NT2/D1 (cell line): ENCODE measurements around the gene EPN2.

Experiments used
- DNase-seq: peaks from one replicate; pipeline ENCODE4 v3.0.0-alpha.2; 2011; ENCODE audit warnings: low read depth, low spot score
- H3K27me3 ChIP-seq: 2 replicates; pipeline ENCODE4 v1.6.0; 2011; ENCODE audit warnings: mild to moderate bottlenecking; ENCODE audit not compliant: insufficient read length, insufficient read depth
- H3K36me3 ChIP-seq: 2 replicates; pipeline ENCODE4 v1.6.1; 2011; ENCODE audit warnings: mild to moderate bottlenecking, low read length, mixed read lengths; ENCODE audit not compliant: insufficient read depth, insufficient read length
- H3K4me1 ChIP-seq: 2 replicates; pipeline ENCODE4 v1.5.1; 2011; ENCODE audit not compliant: insufficient read depth, insufficient read length
- H3K4me3 ChIP-seq: 2 replicates; pipeline ENCODE4 v1.5.1; 2011; ENCODE audit warnings: low read depth; ENCODE audit not compliant: insufficient read length
- H3K9ac ChIP-seq: 2 replicates; pipeline ENCODE4 v1.6.0; 2011; ENCODE audit warnings: low read depth; ENCODE audit not compliant: insufficient read length
- H3K9me3 ChIP-seq: 2 replicates; pipeline ENCODE4 v1.5.1; 2011; ENCODE audit warnings: mild to moderate bottlenecking, low read length; ENCODE audit not compliant: insufficient read depth
- SUZ12 ChIP-seq: IDR thresholded peaks from 2 replicates; pipeline ENCODE4 v1.6.1; 2011; ENCODE audit not compliant: insufficient read length, insufficient read depth; ENCODE audit errors: extremely low read depth
- YY1 ChIP-seq: IDR thresholded peaks from 2 replicates; pipeline ENCODE4 v1.6.1; 2011; ENCODE audit not compliant: insufficient read length, insufficient read depth
- ZNF274 ChIP-seq: IDR thresholded peaks from 2 replicates; pipeline ENCODE4 v1.6.1; 2011; ENCODE audit warnings: mild to moderate bottlenecking, low read depth, low read length

The EPN2 gene

DNA sequence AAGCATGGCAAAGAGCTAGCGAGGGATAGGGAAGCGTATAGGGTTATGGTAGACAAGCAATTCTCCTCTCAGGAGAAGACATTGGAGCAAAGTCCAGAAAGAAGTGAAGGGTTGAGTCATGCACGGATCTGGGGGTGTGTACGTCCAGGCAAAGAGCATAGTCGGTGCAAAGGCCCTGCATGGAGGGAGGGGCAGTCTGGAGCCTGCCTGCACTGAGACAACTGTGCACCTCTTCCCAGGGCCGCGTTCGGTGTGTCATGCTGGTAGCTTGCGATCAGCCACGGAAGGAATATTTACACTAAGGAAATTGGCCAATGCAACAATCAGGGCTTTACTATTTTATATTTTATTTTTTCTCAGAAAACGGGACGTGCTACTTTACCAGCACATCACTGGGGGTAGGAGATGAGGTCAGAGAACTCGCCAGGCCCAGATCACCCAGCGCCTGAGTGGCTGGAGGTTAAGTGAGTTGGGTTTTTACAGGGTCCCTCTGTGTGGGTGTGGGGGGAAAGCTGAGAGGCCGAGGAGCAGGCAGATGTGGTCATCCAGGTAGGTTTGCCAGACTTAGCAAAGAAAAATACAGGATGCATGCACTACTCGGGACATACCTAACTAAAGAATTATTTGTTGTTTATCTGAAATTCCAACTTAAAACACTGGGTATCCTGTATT, 132.1 kb downstream of the EPN2 start:
- no peak for DNase-seq
- H3K4me1 ChIP-seq, result peaks cover 13% of the 10 kb centered on the region
- no peaks in the 10 kb centered on the region for H3K9me3 ChIP-seq
- no peaks in the 10 kb centered on the region for H3K36me3 ChIP-seq
- no peaks in the 10 kb centered on the region for H3K27me3 ChIP-seq
- H3K4me3 ChIP-seq, result no peak overlapping the region
- no peak overlapping the region for H3K9ac ChIP-seq
- TF ChIP-seq SUZ12, result no peak
- no peak for TF ChIP-seq YY1
- no peak for TF ChIP-seq ZNF274

GRCh38 chr17:19369846-19370492, 132.8 kb downstream of the EPN2 start:
- Histone ChIP-seq H3K27me3 (no peaks in the 10 kb centered on the region), H3K9me3 (no peaks in the 10 kb centered on the region), H3K9ac (no peak overlapping the region), H3K4me3 (no peak overlapping the region), H3K36me3 (no peaks in the 10 kb centered on the region), H3K4me1 (peaks cover 12% of the 10 kb centered on the region)
- TF ChIP-seq SUZ12 (no peak), YY1 (no peak), ZNF274 (no peak)
- no peak for DNase-seq

DNA sequence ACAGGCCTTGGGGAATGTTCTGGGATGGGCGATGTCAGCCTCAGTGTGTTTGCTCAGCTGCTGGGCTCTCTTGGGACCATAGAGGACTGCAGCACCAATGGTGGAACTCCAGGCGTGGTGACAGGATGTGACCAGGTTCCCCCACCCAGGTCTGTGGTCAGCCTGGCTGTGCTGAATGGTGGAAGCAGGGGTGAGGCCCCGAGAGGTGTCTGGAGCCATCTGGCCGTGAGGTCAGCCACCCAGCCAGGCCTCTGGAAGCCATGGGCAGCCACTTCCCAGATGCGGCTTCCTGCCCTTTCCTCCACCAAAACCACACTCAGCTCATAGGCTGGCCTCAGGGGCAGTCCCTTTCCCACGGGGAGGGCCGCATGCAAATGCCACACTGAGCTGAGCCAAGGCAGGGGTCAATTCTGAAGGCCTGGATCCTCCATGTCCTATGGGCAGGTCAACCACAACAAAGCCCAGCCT, 133.4 kb downstream of the EPN2 start:
- Histone ChIP-seq H3K27me3 (no peaks in the 10 kb centered on the region), H3K9ac (peak overlapping the region; percentile 9), H3K4me1 (peaks cover 7% of the 10 kb centered on the region), H3K4me3 (no peak overlapping the region), H3K36me3 (no peaks in the 10 kb centered on the region), H3K9me3 (no peaks in the 10 kb centered on the region)
- TF ChIP-seq YY1 (no peak), SUZ12 (no peak), ZNF274 (no peak)
- no peak for DNase-seq

DNA sequence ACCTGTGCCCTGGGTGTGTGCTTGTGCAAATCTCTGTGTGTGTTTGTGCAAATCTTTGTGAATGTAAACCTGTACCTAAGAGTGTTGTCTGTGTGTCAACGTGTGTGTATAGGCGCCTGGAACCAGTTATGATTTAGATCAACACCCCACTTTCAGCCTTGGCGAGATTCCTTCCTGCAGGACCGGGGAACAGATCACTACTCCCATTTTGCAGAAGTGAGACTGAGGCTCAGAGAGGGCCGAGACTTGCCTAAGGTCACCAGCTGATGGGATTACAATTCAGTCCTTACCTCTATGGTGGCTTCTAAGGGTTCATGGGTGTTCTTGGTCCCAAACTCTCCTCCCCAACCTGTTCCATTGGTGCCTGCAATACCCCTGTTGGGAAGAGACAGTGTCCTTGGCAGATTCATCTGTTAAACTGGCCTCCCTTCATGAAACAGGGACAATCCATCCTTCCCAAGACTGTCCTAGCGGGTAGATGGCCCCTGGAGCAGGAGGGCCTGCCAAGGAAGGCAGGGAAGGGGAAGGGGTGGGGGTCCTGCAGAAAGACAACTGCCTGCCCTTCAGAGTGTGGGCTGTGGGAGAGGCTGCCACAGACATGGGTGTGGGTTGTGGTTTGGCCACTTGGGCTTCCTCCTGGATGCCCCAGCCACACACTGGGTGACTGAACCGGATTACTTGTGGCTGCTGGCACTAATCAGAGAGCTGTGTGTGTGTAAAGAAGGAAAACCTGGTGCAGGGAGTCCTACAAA, 134.3 kb downstream of the EPN2 start:
- no peak for DNase-seq
- Histone ChIP-seq H3K9ac (no peak overlapping the region), H3K4me1 (peaks cover 7% of the 10 kb centered on the region), H3K9me3 (no peaks in the 10 kb centered on the region), H3K4me3 (no peak overlapping the region), H3K27me3 (no peaks in the 10 kb centered on the region), H3K36me3 (no peaks in the 10 kb centered on the region)
- TF ChIP-seq SUZ12, result no peak
- TF ChIP-seq ZNF274, result no peak
- TF ChIP-seq YY1, result no peak

DNA sequence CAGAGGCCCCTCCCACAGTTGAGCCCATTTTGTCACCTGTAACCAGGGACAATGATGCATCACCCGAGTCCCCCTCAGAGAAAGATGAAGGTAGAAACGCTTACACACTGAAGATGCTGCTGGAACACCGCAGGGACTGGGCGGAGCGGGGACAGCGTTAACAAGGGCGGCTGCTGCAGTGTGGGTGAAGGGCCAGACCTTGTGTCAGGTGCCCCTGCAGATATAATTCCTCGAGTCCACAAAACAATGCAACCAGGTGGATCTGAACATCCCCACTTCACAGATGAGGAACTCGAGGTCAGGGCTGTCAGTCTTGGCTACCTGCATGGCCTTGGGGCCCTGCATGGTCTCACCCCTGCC, 134.8 kb downstream of the EPN2 start:
- H3K9me3 ChIP-seq, result no peaks in the 10 kb centered on the region
- TF ChIP-seq SUZ12 (no peak), ZNF274 (no peak), YY1 (no peak)
- no peak overlapping the region for H3K4me3 ChIP-seq
- no peaks in the 10 kb centered on the region for H3K27me3 ChIP-seq
- H3K9ac ChIP-seq, result no peak overlapping the region
- DNase-seq, result no peak
- peaks cover 7% of the 10 kb centered on the region for H3K4me1 ChIP-seq
- no peaks in the 10 kb centered on the region for H3K36me3 ChIP-seq

- Histone ChIP-seq H3K4me1 (peaks cover 7% of the 10 kb centered on the region), H3K36me3 (no peaks in the 10 kb centered on the region), H3K4me3 (no peak overlapping the region), H3K27me3 (no peaks in the 10 kb centered on the region), H3K9me3 (no peaks in the 10 kb centered on the region), H3K9ac (no peak overlapping the region)
- no peak for DNase-seq
- no peak for TF ChIP-seq ZNF274
- TF ChIP-seq YY1, result no peak
- TF ChIP-seq SUZ12, result no peak
Observed at GRCh38 chr17:19372439-19372838, 135.3 kb downstream of the EPN2 start.
